T-helper 1 cell treated with Interleukin-12 subunit alpha and Interleukin-12 subunit beta and Interleukin-4 antibody, amounts not matched to agents 30 μg/mL and 1 μg/mL, for 36 hours (primary cell): ENCODE measurements around the gene DPAGT1.
"Not testable (repeated sequence)": the region's sequence is repeated elsewhere in the genome, so short reads cannot be mapped to it uniquely, and the experiment has no call there.

Source experiments
- H3K27ac Mint-ChIP-seq: one replicate; pipeline ENCODE4 v1.8.0; 2021; ENCODE audit warnings: mild to moderate bottlenecking, mixed read lengths
- H3K27me3 Mint-ChIP-seq: one replicate; pipeline ENCODE4 v1.8.0; 2021; ENCODE audit warnings: low read depth, mixed read lengths
- H3K36me3 Mint-ChIP-seq: one replicate; pipeline ENCODE4 v1.8.0; 2021; ENCODE audit warnings: low read depth, mixed read lengths
- H3K4me1 Mint-ChIP-seq: one replicate; pipeline ENCODE4 v1.8.0; 2021; ENCODE audit warnings: low read depth, mixed read lengths
- H3K4me3 Mint-ChIP-seq: one replicate; pipeline ENCODE4 v1.8.0; 2021; ENCODE audit warnings: mild to moderate bottlenecking, moderate library complexity, mixed read lengths
- H3K9me3 Mint-ChIP-seq: one replicate; pipeline ENCODE4 v1.8.0; 2021; ENCODE audit warnings: mixed read lengths

The DPAGT1 gene

GRCh38 chr11:119067371-119068222, 34.1 kb downstream of the DPAGT1 start, which contains the start of gene VPS11:
VPS11 (plus strand) TSS chr11:119067818; CDS start chr11:119067824, 6 bp downstream.
- H3K36me3 Mint-ChIP-seq: peaks cover 10% of the 10 kb centered on the region
- H3K4me1 Mint-ChIP-seq: peaks cover 30% of the 10 kb centered on the region
- H3K27me3 Mint-ChIP-seq: no peaks in the 10 kb centered on the region
- H3K9me3 Mint-ChIP-seq: no peaks in the 10 kb centered on the region
- H3K27ac Mint-ChIP-seq: peak within 1 kb of the TSS; percentile 96
- peak within 1 kb of the TSS; percentile 90 for H3K4me3 Mint-ChIP-seq

- peak overlapping the region; percentile 37 for H3K4me3 Mint-ChIP-seq
- peaks cover 8% of the 10 kb centered on the region for H3K36me3 Mint-ChIP-seq
- peaks cover 30% of the 10 kb centered on the region for H3K4me1 Mint-ChIP-seq
- H3K27me3 Mint-ChIP-seq: no peaks in the 10 kb centered on the region
- H3K27ac Mint-ChIP-seq: peak overlapping the region; percentile 55
- H3K9me3 Mint-ChIP-seq: no peaks in the 10 kb centered on the region
Measured at GRCh38 chr11:119065369-119065768, 36.3 kb downstream of the DPAGT1 start.

GRCh38 chr11:119062779-119063178, 38.9 kb downstream of the DPAGT1 start:
- no peak overlapping the region for H3K4me3 Mint-ChIP-seq
- no peaks in the 10 kb centered on the region for H3K27me3 Mint-ChIP-seq
- peaks cover 26% of the 10 kb centered on the region for H3K4me1 Mint-ChIP-seq
- no peak overlapping the region for H3K27ac Mint-ChIP-seq
- H3K9me3 Mint-ChIP-seq: no peaks in the 10 kb centered on the region
- H3K36me3 Mint-ChIP-seq: peaks cover 3% of the 10 kb centered on the region

- Mint-ChIP-seq H3K27ac (no peak overlapping the region), H3K9me3 (no peaks in the 10 kb centered on the region), H3K27me3 (no peaks in the 10 kb centered on the region), H3K36me3 (peaks cover 5% of the 10 kb centered on the region), H3K4me3 (no peak overlapping the region), H3K4me1 (peaks cover 20% of the 10 kb centered on the region)
Measured at GRCh38 chr11:119061256-119061655, 40.4 kb downstream of the DPAGT1 start.

GRCh38 chr11:119059128-119059527, 42.5 kb downstream of the DPAGT1 start:
- H3K4me3 Mint-ChIP-seq, H3K27ac Mint-ChIP-seq, H3K9me3 Mint-ChIP-seq, H3K27me3 Mint-ChIP-seq: not testable (repeated sequence)
- H3K4me1 Mint-ChIP-seq: peaks cover 23% of the 10 kb centered on the region
- H3K36me3 Mint-ChIP-seq: peaks cover 17% of the 10 kb centered on the region

GRCh38 chr11:119057000-119057769, 44.5 kb downstream of the DPAGT1 start, which contains the start of gene HYOU1:
HYOU1 (minus strand) TSS chr11:119057205; CDS start chr11:119056160, 1,045 bp downstream.
- H3K4me1 Mint-ChIP-seq: peaks cover 29% of the 10 kb centered on the region
- peak within 1 kb of the TSS; percentile 99 for H3K4me3 Mint-ChIP-seq
- no peaks in the 10 kb centered on the region for H3K27me3 Mint-ChIP-seq
- H3K27ac Mint-ChIP-seq: peak within 1 kb of the TSS; percentile 99
- no peaks in the 10 kb centered on the region for H3K9me3 Mint-ChIP-seq
- peaks cover 31% of the 10 kb centered on the region for H3K36me3 Mint-ChIP-seq

GRCh38 chr11:119056421-119056999, 45.1 kb downstream of the DPAGT1 start:
- H3K9me3 Mint-ChIP-seq: no peaks in the 10 kb centered on the region
- H3K4me1 Mint-ChIP-seq: peaks cover 32% of the 10 kb centered on the region
- no peaks in the 10 kb centered on the region for H3K27me3 Mint-ChIP-seq
- H3K27ac Mint-ChIP-seq: peak overlapping the region; percentile 99
- peak overlapping the region; percentile 99 for H3K4me3 Mint-ChIP-seq
- peaks cover 35% of the 10 kb centered on the region for H3K36me3 Mint-ChIP-seq

GRCh38 chr11:119055901-119056300, 45.8 kb downstream of the DPAGT1 start:
- Mint-ChIP-seq H3K27ac (peak overlapping the region; percentile 81), H3K4me3 (peak overlapping the region; percentile 99), H3K36me3 (peaks cover 41% of the 10 kb centered on the region), H3K4me1 (peaks cover 34% of the 10 kb centered on the region), H3K9me3 (no peaks in the 10 kb centered on the region), H3K27me3 (no peaks in the 10 kb centered on the region)

- Mint-ChIP-seq H3K27ac (no peak overlapping the region), H3K4me1 (peaks cover 38% of the 10 kb centered on the region), H3K9me3 (no peaks in the 10 kb centered on the region), H3K36me3 (peaks cover 52% of the 10 kb centered on the region), H3K27me3 (no peaks in the 10 kb centered on the region), H3K4me3 (peak overlapping the region; percentile 48)
Measured at GRCh38 chr11:119054418-119054817, 47.2 kb downstream of the DPAGT1 start.

- H3K36me3 Mint-ChIP-seq: peaks cover 66% of the 10 kb centered on the region
- no peaks in the 10 kb centered on the region for H3K9me3 Mint-ChIP-seq
- H3K4me1 Mint-ChIP-seq: peaks cover 31% of the 10 kb centered on the region
- no peak overlapping the region for H3K27ac Mint-ChIP-seq
- H3K4me3 Mint-ChIP-seq: no peak overlapping the region
- H3K27me3 Mint-ChIP-seq: no peaks in the 10 kb centered on the region
Measured at GRCh38 chr11:119052163-119052814, 49.4 kb downstream of the DPAGT1 start.

GRCh38 chr11:119051440-119052162, 50.1 kb downstream of the DPAGT1 start:
- peaks cover 68% of the 10 kb centered on the region for H3K36me3 Mint-ChIP-seq
- no peaks in the 10 kb centered on the region for H3K9me3 Mint-ChIP-seq
- H3K4me3 Mint-ChIP-seq: no peak overlapping the region
- H3K27me3 Mint-ChIP-seq: no peaks in the 10 kb centered on the region
- peaks cover 31% of the 10 kb centered on the region for H3K4me1 Mint-ChIP-seq
- peak overlapping the region; percentile 28 for H3K27ac Mint-ChIP-seq

GRCh38 chr11:119049081-119049480, 52.6 kb downstream of the DPAGT1 start:
- H3K36me3 Mint-ChIP-seq: peaks cover 72% of the 10 kb centered on the region
- H3K9me3 Mint-ChIP-seq: no peaks in the 10 kb centered on the region
- no peak overlapping the region for H3K4me3 Mint-ChIP-seq
- H3K4me1 Mint-ChIP-seq: peaks cover 16% of the 10 kb centered on the region
- H3K27ac Mint-ChIP-seq: no peak overlapping the region
- H3K27me3 Mint-ChIP-seq: no peaks in the 10 kb centered on the region

- H3K27ac Mint-ChIP-seq: no peak overlapping the region
- H3K4me1 Mint-ChIP-seq: peaks cover 16% of the 10 kb centered on the region
- peaks cover 69% of the 10 kb centered on the region for H3K36me3 Mint-ChIP-seq
Measured at GRCh38 chr11:119048644-119049043, 53.0 kb downstream of the DPAGT1 start.

More at GRCh38 chr11:119048644-119049043, 53.0 kb downstream of the DPAGT1 start:
- Mint-ChIP-seq H3K9me3 (no peaks in the 10 kb centered on the region), H3K4me3 (no peak overlapping the region), H3K27me3 (no peaks in the 10 kb centered on the region)
